GM18508 (cell line): ENCODE results near the gene ICAM2.
"Not testable (repeated sequence)": the region's sequence is repeated elsewhere in the genome, so short reads cannot be mapped to it uniquely, and the experiment has no call there.

ENCODE experiments used
- ATAC-seq: cut with Tn5 transposase; IDR thresholded peaks from one replicate; pipeline ENCODE4 v1.9.1; 2021; ENCODE audit warnings: moderate number of reproducible peaks; ENCODE audit not compliant: insufficient read depth, unreplicated experiment

Gene ICAM2

DNA sequence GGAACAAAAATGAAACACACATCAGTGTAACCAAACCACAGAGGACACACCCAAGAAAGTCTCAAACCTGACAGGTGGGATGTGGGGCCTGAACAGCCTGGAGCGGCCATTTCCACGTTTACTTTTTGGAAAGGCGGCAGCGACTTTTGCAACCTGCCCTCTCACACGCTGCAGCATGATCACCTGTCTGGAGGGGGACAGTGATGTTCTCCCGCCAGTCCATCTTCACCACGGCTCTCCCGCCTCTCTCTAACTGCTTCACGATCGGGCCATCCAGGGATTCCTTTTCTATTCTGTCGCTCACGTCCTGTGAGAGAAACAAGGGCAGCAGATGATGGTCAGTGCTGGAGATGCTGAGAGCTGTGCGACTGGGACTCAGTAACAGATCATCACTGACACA, 24.7 kb upstream of the ICAM2 start:
- ATAC-seq, result no peak

- no peak for ATAC-seq
Measured at GRCh38 chr17:64042700-64043485, 22.5 kb upstream of the ICAM2 start.

- no peak for ATAC-seq
Measured at GRCh38 chr17:64041912-64042311, 21.5 kb upstream of the ICAM2 start.

DNA sequence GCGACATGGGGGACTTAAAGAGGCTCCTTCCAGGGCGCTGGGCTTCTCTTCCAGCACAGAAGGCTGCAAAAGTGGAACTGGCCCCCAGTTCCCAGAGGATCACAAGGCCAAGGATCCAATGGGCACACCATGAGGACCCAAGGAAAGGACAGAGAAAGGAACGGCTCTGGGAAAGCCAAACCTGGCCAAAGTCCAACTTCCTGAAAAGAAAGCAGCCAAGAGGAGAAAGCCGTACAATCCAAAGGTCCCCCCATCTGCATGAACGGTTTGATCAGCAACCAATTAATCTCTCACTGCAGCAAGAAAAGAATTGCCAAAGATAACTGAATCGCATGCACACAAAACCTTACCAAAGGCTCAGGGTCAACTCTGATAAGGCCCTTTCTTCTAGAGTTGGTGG, 19.8 kb upstream of the ICAM2 start:
- no peak for ATAC-seq

DNA sequence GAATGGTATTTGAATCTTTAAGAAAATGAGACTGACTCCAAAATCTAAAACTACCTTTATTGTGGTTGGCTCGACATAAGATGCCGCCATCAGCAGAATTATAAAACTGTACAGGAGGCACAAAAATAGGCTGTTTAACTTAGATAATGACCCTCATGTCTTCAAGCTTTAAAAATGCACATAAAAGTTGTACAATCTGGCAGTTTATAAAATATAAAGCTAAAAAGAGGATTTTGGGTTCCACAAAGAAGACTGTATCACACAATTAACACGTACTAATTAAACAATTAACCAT, 18.6 kb upstream of the ICAM2 start:
- no peak for ATAC-seq

DNA sequence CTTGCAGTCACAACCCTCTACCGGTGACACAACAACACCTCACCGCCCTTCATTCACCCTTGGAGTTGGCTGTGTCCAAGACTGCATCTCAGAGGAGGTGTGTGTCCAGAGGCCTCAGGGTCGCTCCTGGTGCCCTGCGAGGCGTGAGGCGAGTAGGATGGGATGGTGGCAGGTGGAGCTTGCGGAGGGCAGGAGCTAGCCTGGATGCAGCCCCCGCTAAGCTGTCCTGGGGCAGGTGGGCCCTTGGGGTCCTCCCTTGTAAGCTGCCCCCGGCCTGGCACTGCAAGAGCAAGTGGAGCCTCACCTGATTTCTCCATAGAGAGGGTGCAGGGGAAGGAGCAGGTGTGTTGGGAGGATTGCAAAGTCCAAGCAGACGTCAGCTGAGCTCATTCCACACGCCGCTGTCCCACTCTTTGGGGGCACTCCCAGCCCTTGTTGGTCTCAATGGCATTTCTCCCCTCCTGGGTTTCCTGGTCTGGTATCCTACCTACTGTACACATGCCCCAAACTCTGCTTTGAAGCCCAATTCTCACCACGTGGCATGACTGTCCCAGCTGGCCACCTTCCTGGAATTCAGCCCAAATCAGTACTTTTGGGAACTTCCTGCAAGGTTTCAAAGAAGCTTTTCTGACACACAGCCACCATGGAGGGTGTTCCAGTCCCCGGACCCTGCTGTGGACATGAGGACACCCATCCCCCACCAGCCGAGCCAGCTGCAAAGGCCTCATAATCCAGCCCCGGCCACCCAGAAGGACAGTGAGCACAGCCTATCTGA, 18.1 kb upstream of the ICAM2 start:
- ATAC-seq, result no peak

DNA sequence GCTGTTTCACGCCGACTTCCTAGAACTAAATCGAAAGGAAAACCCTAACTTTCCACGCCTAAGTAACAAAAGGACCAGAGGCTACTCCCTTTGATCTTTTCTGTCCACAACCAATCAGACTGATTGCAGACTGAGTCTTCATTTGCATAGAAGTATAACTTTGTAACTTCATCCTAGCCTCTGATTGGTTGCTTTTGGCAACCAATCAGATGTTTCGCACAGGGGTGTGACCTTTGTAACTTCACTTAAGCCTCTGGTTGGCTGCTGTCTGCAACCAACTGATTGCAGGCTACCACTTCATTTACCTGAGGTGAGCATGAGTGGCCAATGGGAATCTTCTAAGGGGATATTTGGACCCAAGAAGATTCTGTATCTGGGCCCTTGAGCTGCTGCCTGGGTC, 17.4 kb upstream of the ICAM2 start:
- ATAC-seq, result no peak

- no peak for ATAC-seq
Measured at GRCh38 chr17:64037180-64037579, 16.7 kb upstream of the ICAM2 start.

DNA sequence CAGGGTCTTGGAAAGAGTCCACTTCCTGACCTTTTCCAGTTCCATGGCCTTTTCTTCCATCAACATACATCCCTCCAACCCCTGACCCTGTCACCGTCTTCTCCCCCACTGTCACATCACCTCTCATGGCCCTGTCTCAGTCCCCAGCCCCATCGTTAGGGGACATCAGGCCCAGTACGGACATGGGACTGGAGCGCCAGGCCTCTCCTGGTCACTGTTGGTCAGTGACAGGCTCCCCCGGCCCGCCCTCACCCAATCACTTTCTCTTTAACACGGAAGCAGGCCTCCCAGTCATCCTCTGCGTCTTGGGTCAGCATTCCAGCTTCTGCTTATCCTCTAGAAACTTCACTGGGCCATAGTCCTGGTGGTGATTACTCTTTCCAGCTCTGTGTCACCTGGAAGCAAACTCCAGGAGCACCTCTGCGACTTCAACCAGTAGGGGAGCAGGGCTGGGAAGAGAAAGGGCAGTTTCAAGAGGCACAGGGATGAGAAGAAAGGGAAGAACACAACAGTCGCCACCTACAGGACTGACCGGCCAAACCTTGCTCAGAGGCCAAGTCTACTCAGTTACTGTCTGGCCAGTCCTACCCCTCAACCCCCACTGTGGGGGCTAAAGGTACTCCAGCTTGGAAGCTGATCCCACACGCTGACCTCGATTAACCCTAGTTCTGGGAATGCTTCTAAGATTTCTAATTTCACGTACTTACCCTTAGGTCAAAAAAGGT, 15.9 kb upstream of the ICAM2 start:
- no peak for ATAC-seq

GRCh38 chr17:64032081-64032480, 11.6 kb upstream of the ICAM2 start:
- ATAC-seq, result no peak

DNA sequence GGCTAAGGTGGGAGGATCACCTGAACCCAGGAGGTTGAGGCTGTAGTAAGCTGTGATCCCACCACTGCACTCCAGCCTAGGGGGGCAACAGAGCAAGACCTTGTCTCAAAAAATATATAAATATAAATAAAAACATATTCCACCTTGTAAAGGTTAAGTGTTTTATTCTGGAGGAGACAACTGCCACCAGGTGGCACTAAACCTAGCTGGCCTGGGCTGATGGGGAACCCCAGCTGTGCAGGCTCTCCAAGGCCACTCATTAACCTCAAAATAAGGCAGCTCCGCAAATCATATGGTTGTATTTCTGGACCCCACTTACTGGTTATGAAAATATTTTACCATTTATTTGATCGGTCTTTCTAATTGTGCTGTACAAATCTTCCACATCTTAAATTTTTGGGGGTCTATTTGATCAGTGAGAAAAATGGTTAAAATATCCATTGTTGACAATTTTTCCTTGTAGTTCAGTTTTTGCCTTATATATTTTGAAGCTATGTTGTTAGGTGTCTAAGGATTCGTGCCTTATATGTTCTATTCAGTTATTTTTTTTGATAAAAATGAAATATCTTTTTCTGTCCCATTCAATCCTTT, 8.5 kb upstream of the ICAM2 start:
- ATAC-seq, result no peak

- ATAC-seq, result no peak
Measured at GRCh38 chr17:64025732-64026294, 5.4 kb upstream of the ICAM2 start.

GRCh38 chr17:64024781-64025731, 4.6 kb upstream of the ICAM2 start:
- no peak for ATAC-seq

- ATAC-seq, result no peak
Measured at GRCh38 chr17:64024215-64024654, 3.8 kb upstream of the ICAM2 start.

DNA sequence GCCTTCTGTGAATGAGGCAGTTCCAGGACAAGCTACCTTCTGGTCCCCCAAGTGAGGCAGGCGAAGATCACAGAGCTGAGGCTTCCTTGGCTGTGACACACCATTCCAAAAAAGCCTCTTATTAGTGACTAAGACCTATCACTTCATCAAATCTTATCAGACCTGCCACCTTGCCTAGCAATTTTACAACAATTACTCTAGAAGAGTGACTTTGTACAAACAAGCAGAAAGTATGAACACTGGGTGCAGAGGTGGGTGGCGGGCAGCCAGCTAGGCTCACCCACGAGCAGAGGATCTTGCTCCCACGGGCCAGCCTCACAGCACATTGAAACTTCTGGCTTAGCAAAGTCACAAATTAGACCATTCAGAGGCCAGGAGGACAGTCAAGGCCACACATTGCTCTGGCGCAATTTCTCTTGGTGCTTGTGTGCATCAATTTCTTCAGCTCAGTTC, 2.2 kb upstream of the ICAM2 start:
- no peak for ATAC-seq

- not testable (repeated sequence) for ATAC-seq
Measured at GRCh38 chr17:64019551-64019961, 877 bp downstream of the ICAM2 start.

DNA sequence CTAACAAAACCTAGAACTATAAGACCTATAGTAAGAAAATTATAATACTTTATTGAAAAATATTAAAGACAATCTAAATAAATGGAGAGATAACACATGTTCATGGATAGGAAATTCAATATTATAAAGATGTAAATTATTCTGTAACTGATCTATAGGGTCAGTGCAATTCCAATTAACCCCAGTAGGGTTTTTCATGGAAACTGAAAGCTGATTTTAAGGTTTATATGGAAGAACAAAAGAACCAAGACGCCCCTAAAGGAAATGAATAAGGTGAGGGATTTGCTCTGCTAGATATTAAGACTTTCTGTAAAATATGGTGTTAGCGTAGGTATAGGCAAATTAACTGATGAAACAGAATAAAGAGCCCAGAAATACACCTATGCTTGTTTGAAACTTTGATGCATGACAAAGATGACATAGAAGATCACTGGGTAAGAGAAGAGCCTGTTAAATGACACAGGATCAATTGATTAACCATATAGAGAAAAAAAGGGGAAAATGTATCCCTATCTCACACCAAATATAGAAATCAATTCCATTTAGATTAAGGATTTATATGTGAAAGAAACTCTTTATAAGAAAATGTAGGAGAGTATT, 3.0 kb downstream of the ICAM2 start:
- ATAC-seq, result no peak

DNA sequence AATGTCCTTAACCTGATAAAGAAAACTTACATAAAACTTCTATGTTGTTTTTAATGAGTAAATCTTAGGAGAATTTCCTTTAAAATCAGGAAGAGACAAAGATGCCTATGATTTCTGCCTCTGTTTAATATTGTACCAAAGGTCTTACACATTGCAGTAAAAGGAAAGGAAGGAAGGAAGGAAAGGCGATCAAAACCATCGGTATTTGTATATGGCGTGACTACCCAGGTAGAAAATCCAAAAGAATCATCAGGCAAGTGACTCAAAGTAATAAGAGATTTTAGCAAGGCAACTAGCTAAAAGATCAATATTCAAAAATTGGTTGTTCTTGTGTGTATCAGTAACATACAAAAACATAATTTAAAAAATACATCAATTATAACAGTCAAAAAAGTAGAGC, 3.5 kb downstream of the ICAM2 start:
- no peak for ATAC-seq

DNA sequence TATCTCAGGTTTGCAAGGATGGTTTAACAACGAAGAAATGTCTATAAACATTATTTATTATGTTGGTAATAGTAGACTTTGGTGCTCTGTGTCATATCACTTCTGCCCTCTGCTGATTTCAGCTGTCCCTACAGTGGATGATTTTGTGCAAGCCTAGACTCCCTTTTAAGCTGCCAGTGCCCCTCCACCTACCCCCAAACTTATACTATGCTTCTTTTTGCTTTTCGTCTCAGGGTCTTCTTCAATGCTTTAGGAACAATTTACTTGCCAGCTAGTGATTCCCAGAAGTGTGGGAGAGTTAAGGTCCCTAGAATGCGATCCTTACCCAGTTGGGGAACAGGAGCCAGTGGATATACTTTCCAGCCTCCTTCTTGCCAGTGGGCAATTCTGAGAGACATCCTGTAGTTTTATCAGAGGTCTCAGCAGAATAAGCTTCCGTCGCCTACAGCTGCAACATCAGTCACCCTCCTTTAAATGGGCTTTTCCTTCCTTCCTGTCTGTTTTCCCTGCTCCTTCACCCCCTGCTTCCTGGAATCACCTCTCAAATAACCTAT, 4.1 kb downstream of the ICAM2 start:
- no peak for ATAC-seq
